Natural killer cell (primary cell): ENCODE data around the gene SLC5A9. TPM values are rescaled to one million over a fixed set of nuclear protein-coding genes. Genes with fewer than 3 reads are reported as not detected.

Experiments used
- ATAC-seq, 3 donors: fragments of 150-1000 bp in 2 of 3; fragments of 200-7000 bp in 1 of 3; cut with Tn5 transposase; 1 replicate in 1 of 3; 2 replicates in 2 of 3; pipeline ENCODE4 v1.10.0; 2021; ENCODE audit warnings: mild to moderate bottlenecking in 2 of 3, moderate library complexity in 2 of 3
- DNase-seq, 2 donors: peaks; one replicate each; pipeline versions ENCODE4 v3.0.0 to v3.0.0-alpha.2; 2013 to 2021; ENCODE audit warnings: mixed read lengths in 1 of 2
- H3K27ac ChIP-seq: one replicate; pipeline ENCODE4 v1.5.1; 2013; ENCODE audit warnings: mild to moderate bottlenecking, low read length
- H3K27me3 ChIP-seq: one replicate; pipeline ENCODE4 v1.6.1; 2013; ENCODE audit warnings: low read length; ENCODE audit not compliant: control insufficient read depth, insufficient read depth
- H3K36me3 ChIP-seq: one replicate; pipeline ENCODE4 v1.6.1; 2013; ENCODE audit warnings: low read length; ENCODE audit not compliant: control insufficient read depth, insufficient read depth
- H3K4me1 ChIP-seq: one replicate; pipeline ENCODE4 v1.6.1; 2013; ENCODE audit warnings: low read length; ENCODE audit not compliant: control insufficient read depth, insufficient read depth
- H3K4me3 ChIP-seq: one replicate; pipeline ENCODE4 v1.5.1; 2013; ENCODE audit warnings: low read length
- H3K9me3 ChIP-seq: one replicate; pipeline ENCODE4 v1.6.1; 2013; ENCODE audit warnings: low read length; ENCODE audit not compliant: control insufficient read depth, insufficient read depth
- H3K27ac Mint-ChIP-seq, 2 donors: one replicate each; pipeline ENCODE4 v1.8.0; 2022; ENCODE audit warnings: mild to moderate bottlenecking in 2 of 2, mixed read lengths in 2 of 2, moderate library complexity in 1 of 2
- H3K27me3 Mint-ChIP-seq, 2 donors: one replicate each; pipeline ENCODE4 v1.8.0; 2022; ENCODE audit warnings: low read depth in 2 of 2, mixed read lengths in 2 of 2
- H3K36me3 Mint-ChIP-seq: one replicate; pipeline ENCODE4 v1.8.0; 2022; ENCODE audit warnings: mixed read lengths
- H3K4me1 Mint-ChIP-seq, 2 donors: one replicate each; pipeline ENCODE4 v1.8.0; 2022; ENCODE audit warnings: mixed read lengths in 2 of 2
- H3K4me3 Mint-ChIP-seq: one replicate; pipeline ENCODE4 v1.8.0; 2022; ENCODE audit warnings: mild to moderate bottlenecking, moderate library complexity, mixed read lengths
- H3K9me3 Mint-ChIP-seq, 2 donors: one replicate each; pipeline ENCODE4 v1.8.0; 2022; ENCODE audit warnings: mixed read lengths in 2 of 2
- CTCF ChIP-seq: fragments of 200-600 bp; IDR thresholded peaks from one replicate; pipeline ENCODE4 v1.8.0; 2022; ENCODE audit warnings: antibody characterized with exemption
- WGBS: methylation state at CpG from one replicate; pipeline ENCODE4 v1.1.7; 2013; ENCODE audit warnings: missing lambda C conversion rate; ENCODE audit not compliant: insufficient coverage; 5-methylcytosine and 5-hydroxymethylcytosine counted together
- intact Hi-C: fragments of 100-400 bp; cut with micrococcal nuclease; formaldehyde crosslinking; loops from one replicate; pipeline ENCODE4 v1.14.2; 2022
- total RNA-seq, 4 donors: library from RNA; stranded (reverse); fragments of 120-200 nt in 1 of 4; gene quantifications; one replicate each; pipeline versions ENCODE4 v1.2.3 to v1.2.4, GENCODE V29; 2013 to 2022

The SLC5A9 gene
- total RNA-seq, 3 donors from 2014 or later (not counting 1 experiment from before 2014, with no cell fraction given): not detected

- peaks cover 0 to 7% of the 10 kb centered on the region in 2 donors for H3K4me1 Mint-ChIP-seq
These were observed 5.6 kb upstream of the SLC5A9 start for GRCh38 chr1:48216941-48217340.

GRCh38 chr1:48217856-48218255, 4.7 kb upstream of the SLC5A9 start:
- H3K4me3 ChIP-seq: no peak overlapping the region
- 69% methylated on average over 1 of the region's 1 CpG for WGBS
- no peaks in the 10 kb centered on the region for H3K27me3 ChIP-seq
- Mint-ChIP-seq H3K36me3 (no peaks in the 10 kb centered on the region), H3K4me3 (no peak overlapping the region), H3K27me3 (peaks cover 0 to 6% of the 10 kb centered on the region in 2 donors), H3K27ac (no peak overlapping the region), H3K9me3 (no peaks in the 10 kb centered on the region), H3K4me1 (peaks cover 7 to 9% of the 10 kb centered on the region in 2 donors)
- no peak for TF ChIP-seq CTCF
- H3K27ac ChIP-seq: no peak overlapping the region
- H3K36me3 ChIP-seq: no peaks in the 10 kb centered on the region
- DNase-seq (no peak), ATAC-seq (no peak)
- intact Hi-C loops: no loop called here
- H3K9me3 ChIP-seq: no peaks in the 10 kb centered on the region
- peaks cover 3% of the 10 kb centered on the region for H3K4me1 ChIP-seq

More at GRCh38 chr1:48216941-48217340, 5.6 kb upstream of the SLC5A9 start:
- Mint-ChIP-seq H3K27ac (no peak overlapping the region), H3K4me3 (no peak overlapping the region), H3K9me3 (no peaks in the 10 kb centered on the region), H3K27me3 (peaks cover 0 to 6% of the 10 kb centered on the region in 2 donors), H3K36me3 (no peaks in the 10 kb centered on the region)
- no peak for ATAC-seq
- WGBS: 60% methylated on average over 3 of the region's 3 CpGs
- no peak for DNase-seq
- no peak for TF ChIP-seq CTCF
- intact Hi-C loops: no loop called here
- Histone ChIP-seq H3K36me3 (no peaks in the 10 kb centered on the region), H3K27me3 (no peaks in the 10 kb centered on the region), H3K9me3 (no peaks in the 10 kb centered on the region), H3K4me1 (peaks cover 3% of the 10 kb centered on the region), H3K4me3 (no peak overlapping the region), H3K27ac (no peak overlapping the region)

GRCh38 chr1:48219803-48220202, 2.7 kb upstream of the SLC5A9 start:
- peaks cover 3% of the 10 kb centered on the region for H3K4me1 ChIP-seq
- Mint-ChIP-seq H3K4me1 (peaks cover 7 to 10% of the 10 kb centered on the region in 2 donors), H3K36me3 (no peaks in the 10 kb centered on the region), H3K9me3 (no peaks in the 10 kb centered on the region), H3K27ac (no peak overlapping the region), H3K4me3 (no peak overlapping the region), H3K27me3 (no peaks in the 10 kb centered on the region)
- no peak for ATAC-seq
- no peak overlapping the region for H3K27ac ChIP-seq
- no peak for DNase-seq
- H3K36me3 ChIP-seq: no peaks in the 10 kb centered on the region
- no peaks in the 10 kb centered on the region for H3K27me3 ChIP-seq
- 97% methylated on average over 2 of the region's 2 CpGs for WGBS
- no peaks in the 10 kb centered on the region for H3K9me3 ChIP-seq
- intact Hi-C loops: no loop called here
- H3K4me3 ChIP-seq: no peak overlapping the region
- no peak for TF ChIP-seq CTCF

- 94% methylated on average over 3 of the region's 3 CpGs for WGBS
These were observed 1.4 kb upstream of the SLC5A9 start for GRCh38 chr1:48221122-48221521.

More at GRCh38 chr1:48221122-48221521, 1.4 kb upstream of the SLC5A9 start:
- H3K27me3 ChIP-seq: no peaks in the 10 kb centered on the region
- H3K4me1 ChIP-seq: peaks cover 12% of the 10 kb centered on the region
- no peak overlapping the region for H3K4me3 ChIP-seq
- Mint-ChIP-seq H3K4me1 (peaks cover 10 to 17% of the 10 kb centered on the region in 2 donors), H3K4me3 (no peak overlapping the region), H3K36me3 (no peaks in the 10 kb centered on the region), H3K27ac (peak overlapping the region in 1 of 2 donors; percentile 16), H3K9me3 (no peaks in the 10 kb centered on the region), H3K27me3 (no peaks in the 10 kb centered on the region)
- no peaks in the 10 kb centered on the region for H3K9me3 ChIP-seq
- H3K36me3 ChIP-seq: no peaks in the 10 kb centered on the region
- TF ChIP-seq CTCF: no peak
- intact Hi-C loops: no loop called here
- H3K27ac ChIP-seq: no peak overlapping the region
- ATAC-seq (no peak), DNase-seq (no peak)
